ENCODE measurements around the gene IMPDH1.

Gene IMPDH1

DNA sequence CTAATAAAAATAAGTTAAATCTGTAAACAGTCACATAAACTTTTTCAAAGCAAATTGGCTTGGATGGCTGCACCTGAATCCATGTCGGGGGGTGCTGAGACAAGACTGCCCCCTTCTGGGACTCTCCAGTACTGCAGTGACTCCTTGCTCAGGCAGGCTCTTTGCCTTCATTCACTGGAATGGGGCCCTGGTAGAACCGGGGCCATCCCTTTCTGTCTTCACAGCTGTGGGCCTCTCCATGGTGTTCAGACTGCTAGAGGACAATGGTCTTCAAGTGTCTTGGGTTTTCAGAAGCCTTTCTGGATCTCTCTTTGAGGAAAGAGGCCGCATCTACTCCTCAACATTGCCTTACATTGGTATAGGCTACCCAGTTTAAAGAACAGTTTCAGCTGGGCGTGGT, 16.1 kb upstream of the IMPDH1 start:
- no peak overlapping the region for H2AFZ ChIP-seq (ENCODE audit: low read depth, low read length)
- H3K4me1 ChIP-seq (ENCODE audit: insufficient read depth, low read length): no peaks in the 10 kb centered on the region
- H3K4me3 ChIP-seq (ENCODE audit: low read length): no peak overlapping the region
- H3K36me3 ChIP-seq (ENCODE audit: insufficient read depth, low read length): no peaks in the 10 kb centered on the region
- H3K9me3 ChIP-seq (ENCODE audit: low read length): no peaks in the 10 kb centered on the region
- H3K27me3 ChIP-seq (ENCODE audit: insufficient read depth, low read length): peaks cover 8% of the 10 kb centered on the region

DNA sequence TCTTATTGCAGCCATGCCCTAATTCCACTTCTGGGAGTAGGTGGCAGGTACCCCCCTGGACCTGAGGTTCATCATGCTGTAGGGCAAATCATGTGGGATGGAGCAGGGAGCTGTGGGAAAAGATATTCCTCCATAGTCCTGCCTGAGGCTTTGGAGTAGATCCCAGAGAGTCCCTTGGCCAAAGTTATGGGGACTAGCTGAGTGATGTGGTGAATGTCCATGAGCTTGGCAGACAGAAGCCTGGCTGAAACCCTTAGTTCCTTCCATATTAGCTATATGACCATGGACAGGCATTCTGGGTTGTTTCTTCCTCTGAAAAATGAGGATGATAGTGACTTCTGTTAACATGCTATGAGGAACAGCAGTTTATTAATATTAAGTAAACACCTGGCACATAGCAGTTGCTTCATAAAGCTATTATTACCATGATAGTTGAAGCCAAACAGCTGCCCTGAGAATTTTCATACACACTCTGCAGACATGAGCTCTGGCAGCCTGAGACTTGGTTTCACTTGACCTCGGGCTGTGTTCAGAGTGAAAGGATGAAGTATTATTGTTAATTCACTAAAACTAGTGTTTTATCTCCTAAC, 15.0 kb upstream of the IMPDH1 start:
- Histone ChIP-seq H3K27me3 (ENCODE audit: insufficient read depth, low read length) (peaks cover 17% of the 10 kb centered on the region), H3K4me3 (ENCODE audit: low read length) (no peak overlapping the region), H3K9me3 (ENCODE audit: low read length) (no peaks in the 10 kb centered on the region), H2AFZ (ENCODE audit: low read depth, low read length) (no peak overlapping the region), H3K36me3 (ENCODE audit: insufficient read depth, low read length) (no peaks in the 10 kb centered on the region), H3K4me1 (ENCODE audit: insufficient read depth, low read length) (no peaks in the 10 kb centered on the region)

DNA sequence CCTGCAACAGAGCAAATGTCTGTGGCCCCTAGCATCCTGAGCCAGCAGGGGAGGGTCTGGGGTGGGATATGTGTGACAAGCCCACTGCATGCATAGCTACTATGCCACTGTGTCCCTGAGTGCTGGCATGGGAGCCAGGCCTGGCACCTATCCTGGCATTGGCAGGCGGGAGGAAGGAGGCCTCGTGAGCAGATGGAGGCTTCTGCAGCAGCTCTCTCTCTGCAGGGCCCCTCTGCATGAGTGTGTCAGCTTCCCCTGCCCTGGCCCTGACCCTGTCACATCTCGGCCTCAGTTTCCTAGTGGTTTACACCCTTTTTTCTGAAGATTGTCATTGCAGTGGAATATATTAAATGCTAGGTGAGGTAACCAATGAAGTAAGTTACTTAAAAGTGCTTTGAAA, 13.1 kb upstream of the IMPDH1 start:
- Histone ChIP-seq H3K4me1 (ENCODE audit: insufficient read depth, low read length) (no peaks in the 10 kb centered on the region), H3K36me3 (ENCODE audit: insufficient read depth, low read length) (no peaks in the 10 kb centered on the region), H3K4me3 (ENCODE audit: low read length) (no peak overlapping the region), H2AFZ (ENCODE audit: low read depth, low read length) (no peak overlapping the region), H3K9me3 (ENCODE audit: low read length) (no peaks in the 10 kb centered on the region), H3K27me3 (ENCODE audit: insufficient read depth, low read length) (peaks cover 30% of the 10 kb centered on the region)

DNA sequence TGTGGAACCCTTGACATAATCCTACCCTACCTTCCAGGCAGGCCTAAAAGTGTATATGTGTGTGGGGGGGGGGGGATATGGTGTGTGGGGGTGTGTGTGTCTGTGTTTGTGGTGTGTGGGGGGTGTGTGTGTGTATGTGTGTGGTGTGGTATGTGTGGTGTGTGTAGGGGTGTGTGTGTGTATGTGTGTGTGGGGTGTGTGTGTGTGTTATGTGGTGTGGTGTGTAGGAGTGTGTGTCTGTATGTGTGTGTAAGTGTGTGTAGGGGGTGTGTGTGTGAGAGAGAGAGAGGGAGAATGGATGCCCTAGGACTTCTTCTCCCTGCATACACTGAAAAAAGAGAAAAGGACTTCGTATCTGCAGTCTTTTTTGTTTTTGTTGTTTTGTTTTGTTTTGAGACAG, 12.3 kb upstream of the IMPDH1 start:
- no peak overlapping the region for H3K4me3 ChIP-seq (ENCODE audit: low read length)
- H3K9me3 ChIP-seq (ENCODE audit: low read length): no peaks in the 10 kb centered on the region
- H3K36me3 ChIP-seq (ENCODE audit: insufficient read depth, low read length): no peaks in the 10 kb centered on the region
- no peak overlapping the region for H2AFZ ChIP-seq (ENCODE audit: low read depth, low read length)
- peaks cover 32% of the 10 kb centered on the region for H3K27me3 ChIP-seq (ENCODE audit: insufficient read depth, low read length)
- no peaks in the 10 kb centered on the region for H3K4me1 ChIP-seq (ENCODE audit: insufficient read depth, low read length)

DNA sequence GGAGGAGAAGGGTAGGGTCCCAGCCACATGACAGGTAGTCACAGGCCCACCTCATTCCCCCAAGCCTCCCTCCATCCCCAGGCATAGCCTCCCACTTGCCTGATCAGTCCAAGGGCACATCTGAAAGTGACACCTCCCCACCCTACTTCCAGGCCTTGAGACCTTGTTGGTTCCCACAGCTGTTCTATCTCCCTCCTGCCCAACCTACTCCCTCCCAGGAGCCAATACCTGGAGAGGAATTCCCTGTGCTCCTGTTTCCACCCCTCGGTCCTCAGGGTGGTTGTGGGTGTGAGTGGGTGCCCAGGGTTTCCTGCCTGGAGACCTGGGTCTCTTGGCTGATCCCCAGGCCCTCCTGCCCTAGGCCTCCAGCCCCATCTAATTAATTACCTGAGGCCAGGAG, 11.6 kb upstream of the IMPDH1 start:
- H3K27me3 ChIP-seq (ENCODE audit: insufficient read depth, low read length): peaks cover 37% of the 10 kb centered on the region
- no peaks in the 10 kb centered on the region for H3K36me3 ChIP-seq (ENCODE audit: insufficient read depth, low read length)
- no peaks in the 10 kb centered on the region for H3K4me1 ChIP-seq (ENCODE audit: insufficient read depth, low read length)

DNA sequence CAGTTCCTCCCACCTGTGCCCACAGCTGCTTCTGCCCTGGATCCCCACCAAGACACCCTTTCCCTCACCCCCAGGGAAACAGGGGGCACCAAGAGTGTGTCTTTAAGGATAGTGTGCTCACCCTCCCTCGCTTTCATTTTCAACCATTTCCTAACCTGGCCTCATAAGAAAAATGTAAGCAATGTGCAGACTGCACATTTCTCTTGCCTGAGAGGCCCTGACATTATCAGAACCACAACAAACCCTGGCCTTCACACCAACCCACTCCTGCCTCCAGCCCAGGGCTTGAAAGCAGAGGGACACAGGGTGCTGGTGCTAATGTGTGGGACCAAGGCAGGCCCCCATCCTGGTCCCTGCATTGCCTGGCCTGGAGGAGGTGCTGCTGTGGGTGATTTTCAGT, 11.0 kb upstream of the IMPDH1 start:
- Histone ChIP-seq H2AFZ (ENCODE audit: low read depth, low read length) (no peak overlapping the region), H3K27me3 (ENCODE audit: insufficient read depth, low read length) (peaks cover 37% of the 10 kb centered on the region), H3K4me3 (ENCODE audit: low read length) (no peak overlapping the region), H3K36me3 (ENCODE audit: insufficient read depth, low read length) (no peaks in the 10 kb centered on the region), H3K4me1 (ENCODE audit: insufficient read depth, low read length) (no peaks in the 10 kb centered on the region), H3K9me3 (ENCODE audit: low read length) (no peaks in the 10 kb centered on the region)

More for the DNA sequence above, 11.6 kb upstream of the IMPDH1 start:
- Histone ChIP-seq H2AFZ (ENCODE audit: low read depth, low read length) (no peak overlapping the region), H3K4me3 (ENCODE audit: low read length) (no peak overlapping the region), H3K9me3 (ENCODE audit: low read length) (no peaks in the 10 kb centered on the region)

DNA sequence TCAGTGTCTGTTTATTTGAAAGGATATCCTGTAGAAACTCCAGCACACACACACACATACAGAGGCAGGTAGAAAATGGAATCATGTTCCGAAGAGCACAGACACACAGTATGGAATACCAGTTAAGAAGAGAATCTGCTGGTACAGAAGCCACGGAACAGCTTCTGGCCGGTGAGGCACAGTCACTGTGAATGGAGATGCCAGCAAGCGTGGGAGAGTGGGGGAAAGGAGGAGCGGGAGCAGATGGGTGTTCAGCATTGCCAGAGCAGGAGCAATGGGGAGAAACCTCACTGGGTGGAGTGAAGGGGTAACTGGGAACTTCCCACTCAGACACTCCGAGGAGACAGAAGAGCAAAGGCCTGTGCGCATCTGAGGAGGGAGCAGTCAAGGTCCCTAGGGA, 9.5 kb upstream of the IMPDH1 start:
- no peaks in the 10 kb centered on the region for H3K36me3 ChIP-seq (ENCODE audit: insufficient read depth, low read length)
- H3K4me3 ChIP-seq (ENCODE audit: low read length): no peak overlapping the region
- H3K9me3 ChIP-seq (ENCODE audit: low read length): no peaks in the 10 kb centered on the region
- H3K4me1 ChIP-seq (ENCODE audit: insufficient read depth, low read length): no peaks in the 10 kb centered on the region
- no peak overlapping the region for H2AFZ ChIP-seq (ENCODE audit: low read depth, low read length)
- H3K27me3 ChIP-seq (ENCODE audit: insufficient read depth, low read length): peaks cover 37% of the 10 kb centered on the region

DNA sequence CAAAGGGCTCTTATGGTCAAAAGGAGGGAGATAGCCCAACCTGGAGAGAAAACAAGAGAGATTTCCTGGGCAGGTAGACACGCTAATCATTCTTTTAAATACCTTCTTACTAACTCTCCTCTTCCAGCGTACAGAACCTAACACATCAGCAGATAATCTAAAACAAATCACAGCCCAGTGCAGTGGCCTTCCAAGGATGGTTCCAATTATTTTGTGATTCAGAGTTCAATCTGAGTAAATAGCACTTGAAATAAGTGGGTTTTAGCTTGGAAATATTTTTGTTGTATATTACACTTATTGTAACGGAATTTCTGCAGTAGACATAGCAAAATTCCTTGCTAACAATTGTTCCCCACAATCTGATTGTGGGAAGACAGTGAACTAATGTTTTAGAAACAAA, 7.3 kb upstream of the IMPDH1 start:
- H3K36me3 ChIP-seq (ENCODE audit: insufficient read depth, low read length): no peaks in the 10 kb centered on the region
- H3K27me3 ChIP-seq (ENCODE audit: insufficient read depth, low read length): peaks cover 35% of the 10 kb centered on the region
- no peaks in the 10 kb centered on the region for H3K9me3 ChIP-seq (ENCODE audit: low read length)
- no peaks in the 10 kb centered on the region for H3K4me1 ChIP-seq (ENCODE audit: insufficient read depth, low read length)
- no peak overlapping the region for H2AFZ ChIP-seq (ENCODE audit: low read depth, low read length)
- H3K4me3 ChIP-seq (ENCODE audit: low read length): no peak overlapping the region

DNA sequence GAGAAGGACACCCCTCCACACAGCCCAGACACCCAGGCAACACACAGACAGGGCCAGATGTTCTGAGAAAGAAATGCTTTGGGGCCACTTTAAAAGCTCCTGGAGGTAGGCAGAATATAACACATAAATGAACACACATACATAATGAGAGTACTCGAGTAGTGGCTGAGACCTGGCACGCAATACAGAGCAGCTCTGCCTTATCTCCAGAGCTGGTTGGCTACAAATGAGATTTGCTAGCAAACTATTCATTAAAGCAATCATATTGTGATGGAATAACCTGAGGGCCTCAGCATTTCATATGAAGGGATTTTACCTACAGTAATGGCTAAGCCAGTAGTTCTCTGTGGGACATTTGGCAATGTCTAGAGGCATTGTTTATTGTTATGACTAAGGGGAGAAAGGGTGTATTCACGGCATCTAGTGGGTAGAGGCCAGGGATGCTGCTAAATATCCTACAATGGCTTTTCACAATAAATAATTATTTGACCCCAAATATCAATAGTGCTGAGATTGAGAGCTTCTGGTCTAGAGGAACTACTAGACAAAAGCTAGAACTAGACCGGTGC, 5.5 kb upstream of the IMPDH1 start:
- Histone ChIP-seq H3K4me1 (ENCODE audit: insufficient read depth, low read length) (peaks cover 3% of the 10 kb centered on the region), H3K27me3 (ENCODE audit: insufficient read depth, low read length) (peaks cover 27% of the 10 kb centered on the region), H2AFZ (ENCODE audit: low read depth, low read length) (no peak overlapping the region)

DNA sequence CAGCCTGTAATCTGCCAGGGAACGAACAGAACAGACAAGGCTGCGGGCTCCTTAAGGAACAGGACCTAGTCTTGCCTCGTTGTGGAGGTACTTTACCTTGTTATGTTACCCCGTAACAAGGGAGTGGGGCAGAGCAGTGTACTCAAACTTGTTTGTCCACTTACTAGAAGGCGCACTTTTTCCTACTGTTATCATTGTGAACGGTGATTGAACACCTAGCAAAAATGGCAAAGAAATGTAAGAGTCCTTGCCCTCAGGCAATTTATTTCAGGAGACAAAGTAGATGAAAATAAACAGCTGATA, 620 bp upstream of the IMPDH1 start:
- Histone ChIP-seq H3K4me3 (ENCODE audit: low read length) (peak overlapping the region; percentile 66), H2AFZ (ENCODE audit: low read depth, low read length) (peak overlapping the region; percentile 65), H3K36me3 (ENCODE audit: insufficient read depth, low read length) (no peaks in the 10 kb centered on the region), H3K27me3 (ENCODE audit: insufficient read depth, low read length) (peaks cover 7% of the 10 kb centered on the region), H3K9me3 (ENCODE audit: low read length) (no peaks in the 10 kb centered on the region), H3K4me1 (ENCODE audit: insufficient read depth, low read length) (peaks cover 26% of the 10 kb centered on the region)

More for the DNA sequence above, 5.5 kb upstream of the IMPDH1 start:
- H3K4me3 ChIP-seq (ENCODE audit: low read length): no peak overlapping the region
- H3K36me3 ChIP-seq (ENCODE audit: insufficient read depth, low read length): no peaks in the 10 kb centered on the region
- no peaks in the 10 kb centered on the region for H3K9me3 ChIP-seq (ENCODE audit: low read length)

DNA sequence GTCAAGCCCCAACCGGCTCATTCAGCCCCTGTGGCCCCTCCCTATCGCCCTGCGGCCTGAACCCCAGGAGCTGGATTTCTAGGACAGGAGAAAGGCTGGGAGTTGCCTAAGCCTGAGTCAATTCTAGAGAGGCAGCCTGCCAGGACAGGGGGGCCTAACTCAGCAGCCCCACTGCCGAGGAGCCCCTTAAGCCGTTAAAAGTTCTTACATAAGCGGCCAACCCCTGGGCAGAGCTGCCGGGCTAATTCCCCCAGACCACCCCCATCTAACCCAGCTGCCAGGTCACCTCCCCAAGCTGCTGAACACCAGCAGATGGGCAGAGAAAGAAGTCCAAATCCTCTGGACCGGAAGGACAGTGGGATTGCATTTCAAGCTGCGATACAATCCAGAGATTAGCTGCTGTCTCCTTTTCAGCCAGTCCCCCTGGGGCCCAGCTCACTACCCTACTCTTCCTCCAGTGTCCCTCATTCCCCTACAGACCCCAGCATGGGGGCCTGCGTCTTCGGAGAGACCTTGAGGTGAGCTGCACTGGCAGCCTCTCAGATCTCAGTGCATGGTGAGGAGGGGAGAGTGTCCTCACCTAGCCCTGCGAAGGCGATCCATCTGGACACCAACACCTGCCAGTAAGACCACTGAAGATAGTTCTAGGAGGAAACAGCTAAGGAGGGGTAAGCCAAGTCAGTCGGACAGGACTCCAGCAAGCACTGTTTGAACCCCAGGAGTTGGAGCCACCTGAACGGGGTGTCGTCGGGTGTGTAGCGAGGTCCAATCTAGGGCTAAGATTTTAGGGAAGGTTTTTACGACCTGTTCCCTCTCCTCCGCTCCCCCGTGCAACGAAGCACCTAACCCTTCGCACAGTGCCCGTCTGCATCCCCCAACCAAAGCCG, 830 bp downstream of the IMPDH1 start:
- no peaks in the 10 kb centered on the region for H3K9me3 ChIP-seq (ENCODE audit: low read length)
- H3K4me3 ChIP-seq (ENCODE audit: low read length): peak overlapping the region; percentile 66
- H3K36me3 ChIP-seq (ENCODE audit: insufficient read depth, low read length): no peaks in the 10 kb centered on the region
- H3K4me1 ChIP-seq (ENCODE audit: insufficient read depth, low read length): peaks cover 41% of the 10 kb centered on the region
- H3K27me3 ChIP-seq (ENCODE audit: insufficient read depth, low read length): peaks cover 7% of the 10 kb centered on the region
- H2AFZ ChIP-seq (ENCODE audit: low read depth, low read length): peak overlapping the region; percentile 78

DNA sequence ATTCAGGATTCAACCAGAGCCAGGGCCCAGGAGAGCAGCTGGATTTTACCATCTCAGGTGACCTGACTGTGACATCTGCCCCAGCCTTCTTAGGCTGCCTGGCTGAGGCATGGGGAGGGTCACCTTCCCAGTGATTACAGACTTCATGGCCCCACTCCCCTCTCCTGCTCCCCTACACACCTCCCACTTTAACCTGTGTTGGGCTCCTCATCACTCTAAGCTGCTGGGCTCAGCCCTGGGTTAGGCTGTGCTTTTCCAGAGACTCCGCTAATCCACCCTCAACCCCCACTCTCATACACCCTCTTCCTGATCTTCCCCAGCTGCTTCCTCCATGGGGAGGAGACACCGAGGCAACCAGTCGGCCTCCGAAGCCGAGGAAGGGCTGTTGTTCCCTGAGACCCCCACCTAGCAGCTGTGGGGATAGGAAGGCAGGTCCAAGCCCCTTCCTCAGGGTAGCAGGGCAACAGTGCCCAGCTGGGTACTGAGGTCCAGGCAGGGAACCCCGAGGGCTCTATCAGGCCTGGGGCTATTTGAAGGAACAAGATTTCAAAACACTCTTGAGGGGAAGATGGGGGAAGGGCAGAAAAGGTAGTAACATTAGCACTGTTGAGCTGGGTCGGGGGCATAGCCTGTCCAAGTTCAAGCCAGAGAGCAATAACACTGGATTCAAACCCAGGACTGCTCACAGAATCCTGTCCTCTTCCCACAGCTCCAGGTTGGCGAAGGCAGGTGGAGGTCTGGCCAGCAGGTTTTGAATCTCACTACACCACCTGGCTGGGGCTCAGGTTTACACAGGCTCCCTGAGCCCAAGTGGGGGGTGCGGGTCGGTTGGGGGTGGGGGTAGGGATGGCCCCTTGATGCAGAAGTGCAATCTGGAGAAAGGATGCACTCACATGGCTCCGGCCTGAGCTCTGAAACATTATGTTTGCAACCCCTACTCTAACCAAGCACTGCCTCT, 1.8 kb downstream of the IMPDH1 start:
- H3K36me3 ChIP-seq (ENCODE audit: insufficient read depth, low read length): no peaks in the 10 kb centered on the region
- H3K4me3 ChIP-seq (ENCODE audit: low read length): peak overlapping the region; percentile 66

DNA sequence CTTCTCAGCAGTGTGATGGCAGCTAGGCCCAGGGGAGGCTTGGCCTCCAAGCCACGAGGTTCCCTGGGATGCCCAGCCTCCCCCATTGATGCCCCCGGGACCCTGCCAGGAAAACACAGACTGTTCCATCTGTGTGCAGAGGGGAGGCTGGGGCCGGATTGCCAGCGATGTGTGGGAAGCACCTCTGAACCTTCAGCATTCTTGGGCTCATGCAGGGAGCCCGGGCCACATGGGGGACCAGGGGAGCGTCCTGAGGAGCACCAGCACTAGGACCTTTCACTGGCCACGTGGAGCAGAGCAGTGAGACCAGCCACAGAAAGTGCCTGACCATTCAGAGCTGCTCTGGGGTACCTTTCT, 2.6 kb downstream of the IMPDH1 start:
- no peaks in the 10 kb centered on the region for H3K36me3 ChIP-seq (ENCODE audit: insufficient read depth, low read length)
- H3K4me1 ChIP-seq (ENCODE audit: insufficient read depth, low read length): peaks cover 41% of the 10 kb centered on the region
- no peak overlapping the region for H3K4me3 ChIP-seq (ENCODE audit: low read length)
- no peak overlapping the region for H2AFZ ChIP-seq (ENCODE audit: low read depth, low read length)
- H3K27me3 ChIP-seq (ENCODE audit: insufficient read depth, low read length): peaks cover 7% of the 10 kb centered on the region
- H3K9me3 ChIP-seq (ENCODE audit: low read length): no peaks in the 10 kb centered on the region

More for the DNA sequence above, 1.8 kb downstream of the IMPDH1 start:
- H3K9me3 ChIP-seq (ENCODE audit: low read length): no peaks in the 10 kb centered on the region
- H2AFZ ChIP-seq (ENCODE audit: low read depth, low read length): no peak overlapping the region
- H3K4me1 ChIP-seq (ENCODE audit: insufficient read depth, low read length): peaks cover 41% of the 10 kb centered on the region
- peaks cover 7% of the 10 kb centered on the region for H3K27me3 ChIP-seq (ENCODE audit: insufficient read depth, low read length)
